NCI-H460 (cell line): Measurements from ENCODE around the gene NME7. TPM values are rescaled to one million over a fixed set of nuclear protein-coding genes. Genes with fewer than 3 reads are reported as not detected.

ENCODE experiments used
- DNase-seq: peaks from one replicate; pipeline ENCODE4 v3.0.0-alpha.2; 2016; ENCODE audit warnings: low read depth; ENCODE audit errors: extremely low read depth
- total RNA-seq: library from RNA; depleted of rRNA; stranded (reverse); fragments of >200 nt; shearing (Covaris generic); gene quantifications from 2 replicates; pipeline ENCODE4 v1.2.3, GENCODE V29; 2014

The NME7 gene
- total RNA-seq, 1 experiment from 2014 or later = 25.9 TPM

DNA sequence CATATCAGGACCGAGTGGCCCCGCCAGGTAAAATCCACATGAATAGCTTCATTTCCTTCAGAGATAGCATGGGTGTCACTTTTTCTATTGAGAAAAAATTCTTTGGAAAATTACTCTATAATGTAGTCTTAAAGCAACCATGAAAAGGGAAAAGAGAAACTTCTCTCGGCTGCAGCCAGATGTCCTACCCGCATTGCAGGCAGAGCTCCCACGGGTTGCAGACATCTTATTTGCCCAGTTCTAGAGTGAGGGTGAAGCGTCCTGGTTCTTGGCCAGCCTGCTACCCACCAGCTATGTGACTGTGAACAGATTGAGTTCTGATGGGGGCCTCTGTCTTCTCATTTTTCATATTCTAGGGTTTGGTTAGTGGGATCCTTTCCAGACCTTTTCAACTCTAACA, 256.1 kb downstream of the NME7 start:
- DNase-seq = no peak

DNA sequence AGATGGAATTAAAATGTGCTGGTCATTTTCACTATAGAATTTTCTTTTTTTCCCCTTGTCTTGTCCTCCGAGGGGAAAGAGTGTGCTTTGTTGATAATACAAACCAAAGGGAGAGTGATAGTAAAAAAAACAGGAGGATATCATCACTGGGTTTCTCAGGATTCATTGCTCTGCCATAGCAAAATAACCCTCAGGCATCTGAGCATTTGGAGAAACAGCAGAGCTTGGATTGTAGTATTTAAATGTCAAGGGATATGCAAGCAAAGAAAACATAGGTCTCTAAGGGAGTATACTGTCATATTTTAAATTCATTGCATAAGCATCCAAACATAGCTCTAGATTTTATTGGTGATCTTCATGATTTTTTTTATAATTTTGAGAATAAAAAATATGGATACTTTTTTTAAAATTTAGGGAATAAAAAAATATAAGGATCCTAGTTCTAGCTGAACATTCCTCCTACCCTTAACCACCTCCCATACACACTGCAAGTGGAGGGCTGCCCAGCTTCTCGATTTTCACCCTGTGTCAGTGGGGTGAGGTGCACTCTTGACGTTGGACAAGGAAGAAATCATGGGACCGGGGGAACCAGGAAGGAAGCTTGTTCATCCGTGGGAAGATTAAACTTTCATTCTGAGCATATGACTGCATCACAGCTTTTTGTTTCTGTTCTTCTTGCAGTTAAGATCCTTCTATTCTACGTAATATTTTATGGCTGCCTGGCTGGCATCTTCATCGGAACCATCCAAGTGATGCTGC, 256.7 kb downstream of the NME7 start:
- no peak for DNase-seq

DNA sequence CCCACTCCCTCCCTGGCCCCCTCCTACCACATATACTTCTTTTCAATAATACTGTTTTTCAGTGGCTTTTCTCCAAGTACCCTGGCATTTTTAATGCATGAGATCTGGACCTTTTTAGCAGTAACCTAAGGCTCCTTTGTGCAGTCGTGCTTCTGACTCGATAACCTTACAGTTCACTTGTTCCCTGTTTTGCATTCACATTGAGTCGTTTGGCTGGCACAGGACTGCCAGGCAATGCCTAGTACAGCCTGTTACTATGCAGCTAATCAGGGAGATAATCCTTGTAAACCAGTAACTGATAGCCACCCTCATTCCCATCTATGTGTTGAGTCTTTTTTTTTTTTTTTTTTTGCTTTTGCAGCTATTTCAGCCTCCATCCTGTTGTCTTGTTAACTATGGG, 257.4 kb downstream of the NME7 start:
- DNase-seq = no peak

DNA sequence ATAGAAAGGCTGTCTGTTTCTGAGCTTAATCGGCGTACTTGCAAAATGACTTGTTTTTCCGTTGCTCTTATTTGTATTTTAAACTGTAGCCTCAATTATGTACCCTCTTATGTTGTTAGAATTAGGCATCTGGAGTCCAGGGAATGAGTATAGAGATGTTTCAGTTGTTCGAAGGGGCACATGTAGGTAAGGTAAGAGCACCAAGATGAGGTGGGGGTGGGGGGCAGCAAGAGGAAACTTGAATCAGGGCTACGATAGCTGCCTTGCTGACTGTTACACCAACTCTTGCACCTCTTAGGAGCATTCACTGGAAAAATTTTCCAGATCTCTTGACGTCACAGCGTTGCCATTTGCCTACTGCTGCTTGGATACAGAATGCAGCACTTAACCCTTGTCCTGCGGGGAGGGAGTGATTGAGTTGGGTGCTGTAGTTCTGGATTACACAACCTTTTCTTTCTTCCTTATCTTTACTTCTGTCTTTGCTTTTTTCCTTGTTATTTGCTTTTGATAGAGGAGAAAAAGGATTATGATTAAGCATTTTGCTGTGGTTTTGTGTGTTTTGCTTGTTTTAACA, 257.9 kb downstream of the NME7 start:
- peak; percentile 98 for DNase-seq

DNA sequence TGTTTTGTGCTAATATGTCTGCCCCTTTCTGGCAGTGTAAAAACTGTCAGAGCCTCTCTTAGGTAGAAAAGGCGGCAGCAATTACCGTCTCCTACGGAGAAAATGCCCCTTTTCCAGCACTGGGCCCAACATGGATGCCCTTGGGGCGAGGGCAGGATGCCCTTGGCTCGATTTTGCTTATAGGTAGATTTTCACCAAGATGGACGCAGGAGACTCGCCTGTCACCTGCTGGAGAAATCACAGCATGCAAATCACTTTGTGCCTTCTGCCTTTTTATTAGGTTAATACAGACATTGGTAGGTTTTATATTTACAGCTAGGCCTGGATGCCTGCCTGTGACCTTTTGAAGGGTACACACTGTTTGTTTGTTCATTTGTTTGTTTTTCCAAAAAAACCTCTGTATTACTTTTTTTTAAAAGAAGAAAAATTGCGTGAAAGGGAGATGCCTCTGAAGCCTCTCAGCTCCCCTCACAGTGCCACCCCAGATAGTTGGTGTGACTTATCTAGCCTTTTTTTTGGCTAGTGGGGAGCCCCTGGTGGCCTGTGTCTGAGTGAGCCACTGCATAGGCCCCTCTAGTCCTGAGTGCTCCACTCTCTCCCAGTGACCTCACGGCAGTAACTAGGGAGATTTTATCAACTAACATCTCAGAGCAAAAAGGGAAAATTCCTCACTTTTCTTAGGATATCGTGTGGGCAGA, 258.6 kb downstream of the NME7 start:
- peak; percentile 74 for DNase-seq

DNA sequence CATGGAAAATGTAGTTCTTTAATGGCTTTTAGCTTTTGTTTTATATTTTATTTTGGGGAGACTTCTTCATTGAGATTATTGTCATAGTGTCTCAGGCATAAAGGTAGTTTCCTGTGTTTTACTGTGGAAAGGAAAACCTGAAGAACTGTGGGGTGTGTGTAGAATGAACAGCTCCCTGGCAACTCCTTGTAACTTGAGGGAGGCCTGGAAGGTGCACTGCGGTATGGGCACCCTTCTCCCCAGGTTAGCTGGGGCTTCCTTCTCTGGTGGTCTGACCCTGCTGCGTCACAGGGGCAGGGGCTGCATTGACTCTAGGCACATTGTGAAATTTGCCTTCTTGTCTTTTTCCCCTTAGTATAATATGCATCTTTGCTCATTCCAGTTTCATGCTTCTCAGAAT, 259.4 kb downstream of the NME7 start:
- DNase-seq = no peak

DNA sequence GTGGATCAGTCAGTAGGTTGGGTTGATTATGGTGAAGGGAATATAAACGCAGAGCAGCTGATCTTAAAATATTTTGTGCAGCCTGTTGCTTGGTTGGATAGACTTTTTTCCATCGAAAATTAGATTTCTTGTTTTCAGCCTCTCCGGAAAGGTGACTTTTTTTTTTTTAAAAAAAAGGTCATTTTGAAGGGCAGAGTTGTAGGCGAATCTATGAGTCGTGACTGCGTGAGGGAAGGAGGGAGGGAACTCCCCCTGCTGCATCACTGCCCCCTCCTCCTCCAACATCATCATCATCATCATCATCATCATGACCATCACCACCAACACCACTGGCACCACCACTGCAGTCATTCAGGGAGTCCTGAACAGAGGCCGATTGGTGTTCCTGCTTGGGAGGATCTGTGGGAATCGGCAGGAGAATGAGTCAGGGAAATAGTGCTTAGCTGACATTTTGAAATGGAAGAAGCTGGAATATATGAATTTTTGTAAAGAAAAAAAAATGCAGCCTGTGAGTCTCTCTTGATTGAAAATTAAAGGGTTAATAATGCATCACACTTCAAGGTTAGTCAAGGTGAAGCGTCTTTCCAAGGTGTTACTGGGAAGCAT, 259.9 kb downstream of the NME7 start:
- no peak for DNase-seq

DNA sequence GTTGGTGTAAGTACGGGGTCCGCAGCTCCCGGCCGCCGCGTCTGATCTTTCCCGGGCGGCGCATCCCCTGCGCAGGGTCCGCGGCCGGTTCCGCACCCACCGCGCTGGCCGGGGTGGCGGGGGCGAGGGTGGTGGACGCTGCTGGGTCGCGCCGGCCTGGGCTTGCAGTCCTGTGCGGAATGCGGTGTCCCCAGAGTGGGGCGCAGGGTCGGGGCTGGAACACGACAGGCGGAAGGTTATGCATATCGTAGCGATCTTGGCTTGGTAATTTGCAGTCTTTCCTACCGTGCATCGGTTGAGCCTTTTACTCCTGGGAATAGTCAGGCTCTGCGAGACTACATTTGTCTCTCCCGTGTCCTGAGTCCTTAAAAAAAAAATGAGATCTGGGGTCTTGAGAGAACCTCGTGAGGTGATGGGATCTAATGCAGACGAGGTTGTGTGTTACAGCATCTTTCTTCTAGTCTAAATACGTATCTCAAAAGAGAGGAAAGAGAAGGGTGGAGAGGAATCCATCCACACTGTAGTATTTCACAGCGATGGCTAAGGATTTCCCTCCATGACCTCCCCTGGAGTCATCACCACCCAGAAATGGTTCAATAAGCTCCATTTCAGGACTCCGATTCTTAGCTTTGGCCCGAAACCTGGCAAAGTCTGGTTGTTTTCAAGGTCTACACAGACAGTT, 260.5 kb downstream of the NME7 start:
- no peak for DNase-seq

DNA sequence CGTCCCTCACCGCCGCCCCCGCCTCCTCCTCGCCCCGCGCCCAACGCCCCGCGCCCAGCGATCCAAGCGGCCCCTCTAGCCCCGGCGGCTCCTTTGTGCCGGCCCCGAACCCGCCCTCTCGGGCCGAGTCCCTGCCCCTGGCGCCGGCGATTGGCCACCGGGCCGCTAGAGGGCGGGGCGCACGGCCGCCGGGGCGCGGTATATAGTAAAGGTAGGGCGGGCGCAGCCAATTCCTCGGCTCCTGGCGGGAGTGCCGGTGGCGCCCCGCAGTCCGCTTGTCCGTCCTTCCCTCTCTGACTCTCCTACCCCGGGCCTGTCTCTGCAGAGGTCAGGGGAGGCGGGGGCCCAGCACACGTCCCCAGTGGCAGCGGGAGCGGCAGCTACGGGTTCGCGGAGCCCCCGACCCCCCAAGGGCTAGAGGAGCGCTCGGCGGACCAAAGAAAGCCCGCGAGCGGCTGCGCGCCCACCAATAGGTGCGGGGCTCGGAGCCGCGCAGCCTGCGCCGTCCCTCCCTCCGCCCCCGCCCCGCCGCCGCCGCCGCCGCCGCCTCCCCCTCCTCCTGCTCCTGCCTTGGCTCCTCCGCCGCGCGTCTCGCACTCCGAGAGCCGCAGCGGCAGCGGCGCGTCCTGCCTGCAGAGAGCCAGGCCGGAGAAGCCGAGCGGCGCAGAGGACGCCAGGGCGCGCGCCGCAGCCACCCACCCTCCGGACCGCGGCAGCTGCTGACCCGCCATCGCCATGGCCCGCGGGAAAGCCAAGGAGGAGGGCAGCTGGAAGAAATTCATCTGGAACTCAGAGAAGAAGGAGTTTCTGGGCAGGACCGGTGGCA, 261.3 kb downstream of the NME7 start, which contains the start of gene ATP1B1:
Gene ATP1B1, plus strand, starts transcription at position 596 of the 826 bp plus-strand sequence. Its CDS starts 140 bp downstream, at position 736.
- DNase-seq = peak; percentile 89

DNA sequence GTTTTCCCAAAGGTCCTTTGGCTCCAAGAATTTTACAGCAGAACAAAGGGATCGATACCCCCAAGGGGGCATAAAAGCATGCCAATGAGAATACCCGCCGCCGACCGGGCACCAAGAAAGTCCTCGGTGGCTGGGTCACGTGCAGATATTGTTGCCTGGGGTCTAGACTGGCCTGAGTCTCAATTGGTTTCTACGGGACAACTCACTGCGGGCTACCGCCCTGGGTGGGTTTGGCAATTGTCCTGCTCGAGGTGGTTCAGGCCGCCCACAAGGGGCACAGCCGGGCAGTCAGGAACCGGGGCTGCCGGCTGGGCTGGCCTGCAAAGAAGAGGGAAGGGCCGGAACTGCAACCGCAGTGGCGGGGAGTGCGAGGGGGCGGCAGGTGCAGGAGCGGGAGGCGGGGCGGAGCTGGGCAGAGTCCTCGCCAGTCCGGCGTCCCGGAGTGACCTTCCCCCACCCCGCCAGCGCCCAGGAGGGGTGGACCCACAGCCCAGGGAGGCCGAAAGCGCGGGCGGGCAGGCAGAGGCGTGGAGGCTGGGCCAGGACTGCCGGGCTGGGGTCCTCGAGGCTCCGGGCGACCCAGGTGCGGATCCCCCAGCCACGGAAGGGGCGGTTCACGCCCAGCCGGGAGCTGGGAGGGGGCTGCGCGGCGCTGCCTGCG, 262.0 kb downstream of the NME7 start:
- no peak for DNase-seq

DNA sequence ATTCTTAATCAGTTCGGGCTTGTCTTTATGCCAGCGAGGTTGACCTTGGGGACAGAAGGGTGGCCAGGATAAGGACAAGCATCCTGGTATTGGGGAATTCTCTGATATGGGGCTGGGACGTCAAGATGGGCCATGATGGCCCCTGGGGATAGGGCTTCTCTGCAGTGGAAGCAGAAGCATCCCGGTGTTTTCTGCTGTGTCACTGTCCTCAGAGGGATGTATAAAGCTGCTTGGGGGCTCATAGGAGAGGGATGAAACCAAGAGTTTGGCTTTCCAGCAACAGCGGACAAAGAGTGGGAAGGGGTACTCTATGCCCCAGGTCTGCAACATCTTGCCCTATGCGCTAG, 262.5 kb downstream of the NME7 start:
- no peak for DNase-seq

DNA sequence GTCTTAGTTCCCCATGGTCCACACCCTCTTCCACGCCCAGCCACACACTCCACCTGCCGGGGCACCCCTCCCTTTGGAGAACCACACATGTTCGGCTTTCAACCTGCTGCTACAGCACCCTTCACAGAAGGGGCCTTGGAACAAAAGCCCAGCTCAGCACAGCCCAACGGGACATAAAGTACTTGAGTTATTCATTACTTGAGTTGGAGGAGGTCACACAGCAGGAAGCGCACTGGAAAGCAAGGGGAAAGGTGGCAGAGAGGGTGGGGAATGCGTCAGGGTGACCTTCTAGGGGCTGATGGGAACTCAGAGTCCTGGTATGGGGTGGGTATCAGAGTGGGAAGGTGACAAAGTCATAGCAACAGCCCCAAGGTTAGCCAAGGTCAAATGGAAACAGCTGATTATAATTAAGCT, 264.1 kb downstream of the NME7 start:
- DNase-seq = no peak

DNA sequence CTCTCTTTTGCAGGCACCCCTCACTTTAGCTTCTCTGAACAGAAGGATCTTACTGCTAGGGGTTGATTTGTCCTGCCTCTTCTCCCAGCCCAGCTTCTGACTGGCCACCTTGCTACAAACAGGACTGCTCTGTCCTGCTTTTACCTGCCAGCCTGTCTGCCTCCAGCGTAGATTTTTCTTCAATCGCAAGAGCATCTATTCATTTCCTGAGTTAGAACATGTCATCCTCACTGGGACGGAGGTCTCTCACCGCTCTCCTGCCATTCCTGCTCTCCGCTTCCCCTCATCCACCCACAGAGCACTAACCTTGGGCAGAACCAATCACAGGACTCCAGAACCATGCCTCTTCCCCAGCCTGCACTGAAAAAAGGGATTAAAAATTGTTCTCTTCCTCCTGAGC, 264.6 kb downstream of the NME7 start:
- DNase-seq = no peak

DNA sequence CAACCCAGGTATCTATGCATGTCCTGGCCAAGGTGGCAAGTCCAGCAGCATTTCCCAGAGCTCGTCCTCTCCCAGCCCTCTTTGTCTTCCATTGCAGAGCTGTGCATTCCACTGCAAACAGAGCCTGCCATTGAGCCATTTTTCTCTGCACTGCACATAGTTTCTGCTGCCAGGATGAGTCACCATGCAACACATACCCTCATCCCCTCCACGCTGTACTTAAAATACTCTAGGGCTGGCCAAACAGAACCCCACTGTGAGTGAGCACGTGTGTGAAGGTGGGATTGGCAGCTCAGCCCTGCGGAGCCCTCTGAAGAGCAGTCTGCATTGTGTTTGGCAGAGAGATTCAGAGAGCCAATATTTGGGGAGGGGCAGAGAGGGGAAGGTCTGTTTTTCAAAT, 265.0 kb downstream of the NME7 start:
- DNase-seq = no peak

DNA sequence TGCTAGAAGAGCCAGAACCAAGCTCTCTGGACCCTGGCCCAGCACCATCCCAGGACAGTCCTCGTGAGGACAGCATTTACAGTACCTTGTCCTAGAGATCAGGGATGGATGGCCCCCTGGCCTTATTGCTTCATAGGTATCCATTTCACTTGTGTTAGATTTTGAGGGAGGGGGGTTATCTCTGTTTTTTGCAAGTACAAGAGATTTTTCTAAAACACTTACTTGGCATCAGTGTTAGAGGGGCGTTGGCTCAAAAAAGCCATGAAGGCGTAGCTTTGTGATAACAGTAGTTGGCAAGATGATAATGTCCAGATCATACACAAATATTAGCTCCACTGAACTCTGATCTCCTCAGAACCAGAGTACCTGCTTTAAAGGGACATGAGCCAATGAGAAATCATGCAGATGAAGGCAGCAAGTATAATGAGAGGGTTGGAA, 266.9 kb downstream of the NME7 start:
- DNase-seq = no peak

DNA sequence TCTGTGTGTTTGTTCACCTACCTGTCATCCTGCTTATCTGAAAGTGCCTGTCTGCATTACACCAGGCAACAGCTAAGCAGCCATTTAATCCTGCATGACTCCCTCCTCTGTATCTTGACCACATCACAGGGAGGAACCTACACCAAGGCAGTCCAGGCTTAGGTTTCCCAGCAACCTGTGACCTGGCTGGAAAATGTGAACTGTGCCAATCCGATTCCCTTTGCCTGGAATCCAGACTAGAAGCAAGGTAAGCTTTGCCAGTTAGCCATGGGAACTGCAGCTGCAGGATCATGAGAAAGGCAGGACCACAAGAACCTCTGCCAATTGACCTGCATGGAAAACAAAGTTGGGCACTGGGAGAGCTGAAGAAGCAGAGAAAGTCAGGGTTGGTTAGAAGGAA, 267.4 kb downstream of the NME7 start:
- DNase-seq = no peak

DNA sequence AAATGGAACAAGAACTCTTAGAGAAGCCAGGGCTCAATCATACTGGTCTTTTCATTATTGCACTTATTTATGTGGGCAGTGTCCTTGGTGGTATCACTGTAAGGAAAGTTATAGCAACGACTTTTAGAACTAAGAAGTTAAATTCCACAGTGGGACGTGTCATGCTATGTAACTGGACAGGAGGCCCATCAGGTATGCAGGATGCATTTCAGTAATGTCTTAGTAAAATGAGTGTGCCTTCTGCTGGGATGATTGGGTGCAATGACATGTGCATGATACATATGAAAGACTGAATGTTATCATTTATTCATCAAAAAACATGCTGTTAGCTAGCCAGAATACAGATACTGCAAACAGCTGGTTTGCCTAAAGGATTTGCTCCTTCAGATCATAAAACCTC, 268.0 kb downstream of the NME7 start:
- no peak for DNase-seq

DNA sequence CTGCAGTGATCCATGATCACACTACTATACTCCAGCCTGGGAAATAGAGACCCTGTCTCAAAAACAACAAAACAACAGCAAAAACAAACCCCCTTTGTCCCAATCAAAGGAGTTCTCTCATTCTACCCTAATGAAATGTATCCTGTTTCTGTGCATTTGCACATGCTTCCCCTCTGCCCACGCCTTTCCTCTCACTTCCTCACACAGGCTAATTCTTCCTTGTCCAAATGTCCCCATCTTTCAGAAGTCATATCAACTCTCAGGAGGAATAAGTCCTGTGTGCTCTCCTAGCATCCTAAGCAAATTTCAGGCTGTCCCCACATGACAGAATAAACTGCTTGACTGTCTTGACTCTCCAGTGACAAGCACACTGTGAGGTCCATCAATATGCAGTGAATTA, 269.2 kb downstream of the NME7 start:
- no peak for DNase-seq

DNA sequence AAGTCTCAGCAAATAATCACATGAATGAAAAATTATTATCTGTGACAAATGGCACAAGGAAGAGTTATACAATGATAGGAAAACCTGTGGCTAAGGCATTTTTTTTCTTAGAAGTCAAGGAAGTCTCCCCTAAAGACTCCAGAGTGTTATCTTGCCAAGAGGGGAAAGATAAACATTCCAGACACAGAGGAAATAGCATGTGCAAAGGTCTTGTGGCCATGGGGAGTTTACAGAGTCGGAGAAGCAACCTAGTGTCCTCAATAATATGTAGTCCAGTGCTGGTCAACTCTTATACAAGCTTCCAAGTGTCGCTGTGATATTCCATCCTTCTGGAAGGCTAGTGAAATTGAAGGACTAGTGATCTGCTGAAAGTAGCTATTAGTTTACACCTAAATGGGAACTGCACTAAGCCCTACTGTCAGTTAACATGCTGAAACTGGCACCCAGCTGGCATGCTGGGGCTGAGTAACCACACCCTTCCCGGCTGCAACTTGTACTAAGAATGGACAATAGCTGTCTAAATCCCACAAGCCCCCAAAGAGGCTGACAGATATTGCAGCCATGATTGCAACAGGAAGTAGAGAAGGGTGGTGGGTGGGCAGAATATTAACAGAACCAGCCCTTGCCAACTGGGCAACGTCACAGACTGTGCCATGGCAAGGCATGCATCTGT, 272.6 kb downstream of the NME7 start:
- no peak for DNase-seq
